Activated naive CD8-positive, alpha-beta T cell treated with anti-CD3 and anti-CD28 coated beads, Interleukin-2, amount 50 U/mL, for 24 hours (primary cell): ENCODE data around the gene MLPH.
A peak's percentile ranks its signal among the peaks of the same experiment; 100 is the strongest.

Experiments
- ATAC-seq: fragments of 150-1000 bp; cut with Tn5 transposase; one replicate; pipeline ENCODE4 v1.10.0; 2021
- DNase-seq: peaks from one replicate; pipeline ENCODE4 v3.0.0; 2021
- H3K27ac Mint-ChIP-seq: one replicate; pipeline ENCODE4 v1.8.0; 2021; ENCODE audit warnings: mild to moderate bottlenecking, mixed read lengths
- H3K27me3 Mint-ChIP-seq: one replicate; pipeline ENCODE4 v1.8.0; 2021; ENCODE audit warnings: mixed read lengths
- H3K36me3 Mint-ChIP-seq: one replicate; pipeline ENCODE4 v1.8.0; 2021; ENCODE audit warnings: low read depth, mixed read lengths
- H3K4me1 Mint-ChIP-seq: one replicate; pipeline ENCODE4 v1.8.0; 2021; ENCODE audit warnings: mixed read lengths
- H3K4me3 Mint-ChIP-seq: one replicate; pipeline ENCODE4 v1.8.0; 2021; ENCODE audit warnings: mild to moderate bottlenecking, moderate library complexity, mixed read lengths
- H3K9me3 Mint-ChIP-seq: one replicate; pipeline ENCODE4 v1.8.0; 2021; ENCODE audit warnings: mixed read lengths

Gene MLPH, protein sequence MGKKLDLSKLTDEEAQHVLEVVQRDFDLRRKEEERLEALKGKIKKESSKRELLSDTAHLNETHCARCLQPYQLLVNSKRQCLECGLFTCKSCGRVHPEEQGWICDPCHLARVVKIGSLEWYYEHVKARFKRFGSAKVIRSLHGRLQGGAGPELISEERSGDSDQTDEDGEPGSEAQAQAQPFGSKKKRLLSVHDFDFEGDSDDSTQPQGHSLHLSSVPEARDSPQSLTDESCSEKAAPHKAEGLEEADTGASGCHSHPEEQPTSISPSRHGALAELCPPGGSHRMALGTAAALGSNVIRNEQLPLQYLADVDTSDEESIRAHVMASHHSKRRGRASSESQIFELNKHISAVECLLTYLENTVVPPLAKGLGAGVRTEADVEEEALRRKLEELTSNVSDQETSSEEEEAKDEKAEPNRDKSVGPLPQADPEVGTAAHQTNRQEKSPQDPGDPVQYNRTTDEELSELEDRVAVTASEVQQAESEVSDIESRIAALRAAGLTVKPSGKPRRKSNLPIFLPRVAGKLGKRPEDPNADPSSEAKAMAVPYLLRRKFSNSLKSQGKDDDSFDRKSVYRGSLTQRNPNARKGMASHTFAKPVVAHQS

DNA sequence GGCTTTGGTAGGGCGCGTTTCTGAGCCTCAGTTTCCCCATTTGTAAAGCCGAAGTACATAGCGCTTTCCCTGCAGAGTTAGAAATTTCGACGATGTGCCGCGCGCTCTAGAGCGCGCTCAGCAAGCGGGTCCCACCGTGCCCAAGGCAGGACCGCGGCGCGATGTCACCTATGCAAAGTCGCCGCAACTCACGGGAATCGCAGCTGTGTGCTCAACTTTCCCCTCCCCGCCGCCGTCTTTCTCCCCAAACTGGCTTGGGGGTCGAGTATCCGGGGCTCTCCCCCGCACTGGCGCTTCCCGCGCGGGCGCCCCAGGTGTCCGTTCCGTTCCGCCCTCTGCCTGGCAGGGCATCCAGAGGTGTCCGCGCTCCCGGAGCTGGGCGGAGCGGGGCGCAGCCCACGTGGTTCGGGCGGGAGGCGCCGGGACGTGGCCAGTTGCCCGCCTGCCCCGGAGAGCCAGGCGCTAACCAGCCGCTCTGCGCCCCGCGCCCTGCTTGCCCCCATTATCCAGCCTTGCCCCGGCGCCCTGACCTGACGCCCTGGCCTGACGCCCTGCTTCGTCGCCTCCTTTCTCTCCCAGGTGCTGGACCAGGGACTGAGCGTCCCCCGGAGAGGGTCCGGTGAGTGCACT is at the start of gene MLPH:
TSS of gene MLPH (plus strand) at position 433 of the 630 bp plus-strand sequence. CDS start 6,176 bp downstream, outside the sequence.
- Mint-ChIP-seq H3K4me1 (no peaks in the 10 kb centered on the region), H3K27me3 (peaks cover 60% of the 10 kb centered on the region), H3K4me3 (no peak within 1 kb of the TSS), H3K36me3 (peaks cover 6% of the 10 kb centered on the region), H3K27ac (no peak within 1 kb of the TSS), H3K9me3 (peaks cover 15% of the 10 kb centered on the region)
- DNase-seq (no peak), ATAC-seq (no peak)

DNA sequence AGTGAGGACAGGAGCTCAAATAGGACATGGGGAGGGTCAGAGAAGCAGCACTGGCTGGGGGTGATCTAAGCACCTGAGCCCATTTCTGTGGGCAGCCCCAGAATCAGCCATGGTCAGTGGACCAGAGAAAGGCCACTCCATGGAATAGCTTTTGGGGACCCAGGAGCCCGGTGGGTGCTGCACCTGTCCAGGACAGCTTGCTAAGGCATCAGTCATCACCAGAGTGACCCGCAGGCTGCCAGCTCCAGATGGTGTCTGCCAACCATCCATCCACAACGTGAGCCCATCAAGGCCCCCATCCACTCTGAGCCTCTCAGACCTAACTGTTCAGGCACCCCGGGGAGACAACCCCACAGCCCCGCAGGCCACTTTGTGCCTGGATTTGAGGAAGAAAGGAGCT is 49.5 kb upstream of the MLPH start:
- DNase-seq = no peak
- Mint-ChIP-seq H3K4me3 (no peak overlapping the region), H3K9me3 (no peaks in the 10 kb centered on the region), H3K27ac (no peak overlapping the region), H3K36me3 (peaks cover 6% of the 10 kb centered on the region), H3K27me3 (peaks cover 3% of the 10 kb centered on the region), H3K4me1 (peaks cover 98% of the 10 kb centered on the region)
- no peak for ATAC-seq

DNA sequence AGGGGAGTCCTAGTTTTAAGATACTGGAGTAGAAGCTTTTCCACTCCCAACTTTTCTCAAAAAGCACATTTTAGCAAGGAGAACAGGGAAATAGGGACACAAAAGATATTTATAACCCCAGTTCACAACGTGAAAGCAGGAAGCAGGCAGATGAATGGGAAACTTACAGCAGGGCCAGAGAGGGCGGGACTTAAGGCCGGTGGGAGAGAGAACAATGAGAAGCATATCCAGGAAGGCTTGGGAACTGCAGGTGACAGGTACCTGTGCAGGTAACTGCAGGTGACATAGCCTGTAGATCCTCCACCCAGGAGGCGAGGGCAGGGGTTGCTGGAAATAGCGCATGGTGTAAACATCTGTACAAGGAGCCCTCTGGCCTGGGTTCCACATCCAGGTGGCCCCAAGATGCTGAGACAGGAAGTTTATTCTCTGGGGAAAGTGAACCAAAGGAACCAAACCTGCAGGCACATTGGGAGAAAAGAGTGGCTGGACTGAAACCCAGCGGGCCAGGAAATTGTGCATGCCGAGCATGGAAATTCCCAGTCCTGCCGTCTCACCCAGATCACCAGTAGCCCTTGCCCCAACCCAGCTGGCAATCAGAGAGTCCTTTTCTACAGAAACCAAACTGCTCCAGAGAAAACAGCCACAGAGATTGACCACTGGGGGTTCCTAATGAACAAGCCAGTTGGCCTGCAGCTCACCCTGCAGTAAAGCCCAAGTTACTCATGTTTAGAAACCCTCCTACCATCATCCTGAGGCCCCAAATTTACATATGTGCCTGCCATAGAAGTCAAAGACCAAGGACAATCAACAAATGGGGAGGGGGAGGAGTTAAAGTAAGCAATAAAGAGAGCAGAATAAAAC is 48.7 kb upstream of the MLPH start:
- ATAC-seq (no peak), DNase-seq (no peak)
- Mint-ChIP-seq H3K27me3 (peaks cover 3% of the 10 kb centered on the region), H3K36me3 (peaks cover 6% of the 10 kb centered on the region), H3K27ac (peak overlapping the region; percentile 10), H3K4me1 (peaks cover 97% of the 10 kb centered on the region), H3K9me3 (no peaks in the 10 kb centered on the region), H3K4me3 (no peak overlapping the region)

DNA sequence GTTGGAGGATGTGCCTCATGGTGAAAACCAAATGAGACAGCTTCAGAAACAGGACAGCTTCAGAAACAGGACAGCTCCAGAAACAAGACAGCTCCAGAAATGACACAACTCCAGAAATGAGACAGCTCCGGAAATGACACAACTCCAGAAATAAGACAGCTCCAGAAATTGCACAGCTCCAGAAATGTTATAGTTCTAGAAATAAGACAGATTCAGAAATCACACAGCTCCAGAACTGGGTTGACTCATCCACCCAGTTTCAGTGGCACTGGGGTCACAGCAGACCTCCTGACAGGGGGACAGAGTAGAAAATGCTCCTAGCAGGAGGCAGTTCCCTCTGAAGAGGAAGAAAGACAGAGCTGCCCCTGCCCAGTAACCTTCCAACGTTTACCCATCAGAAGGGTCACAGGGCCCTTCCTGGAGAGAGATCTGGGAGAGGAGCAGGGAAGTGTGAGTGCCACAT is 46.2 kb upstream of the MLPH start:
- Mint-ChIP-seq H3K27ac (peak overlapping the region; percentile 87), H3K9me3 (no peaks in the 10 kb centered on the region), H3K4me3 (peak overlapping the region; percentile 52), H3K27me3 (no peaks in the 10 kb centered on the region), H3K36me3 (peaks cover 3% of the 10 kb centered on the region), H3K4me1 (peaks cover 86% of the 10 kb centered on the region)
- peak; percentile 50 for DNase-seq
- peak; percentile 85 for ATAC-seq

DNA sequence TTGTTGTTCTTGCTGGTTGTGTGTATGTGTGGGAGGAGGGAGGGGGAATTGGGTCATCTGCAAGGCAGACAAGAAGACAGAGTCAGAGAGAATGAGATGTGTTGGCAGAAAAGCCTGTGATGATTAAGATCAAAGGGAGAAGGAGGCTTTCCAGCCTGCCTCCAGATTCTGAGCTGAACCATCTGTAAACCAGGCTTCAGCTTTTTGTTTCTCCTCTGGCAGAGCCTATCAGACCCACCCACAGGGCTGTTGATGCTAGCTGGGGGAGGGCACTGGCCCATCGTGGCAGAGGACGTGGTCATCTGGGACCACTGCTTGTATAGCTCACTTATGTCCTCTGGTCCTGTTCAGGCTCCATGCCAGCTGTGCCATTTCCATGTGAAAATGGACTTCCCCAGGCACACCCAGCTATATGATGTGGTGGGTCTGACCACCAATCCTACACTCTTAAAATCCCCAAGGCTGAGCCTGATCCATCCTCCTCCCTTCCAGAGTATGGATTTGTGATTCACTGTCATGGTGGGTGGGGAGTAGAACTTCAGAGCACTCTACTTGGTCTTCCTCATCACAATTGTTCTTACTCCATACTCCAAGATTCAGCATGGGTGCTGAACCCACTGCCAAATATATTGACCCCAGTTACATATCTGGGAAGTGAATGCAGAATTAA is 45.3 kb upstream of the MLPH start:
- Mint-ChIP-seq H3K4me1 (peaks cover 77% of the 10 kb centered on the region), H3K36me3 (peaks cover 3% of the 10 kb centered on the region), H3K4me3 (peak overlapping the region; percentile 52), H3K27ac (peak overlapping the region; percentile 87), H3K9me3 (no peaks in the 10 kb centered on the region), H3K27me3 (no peaks in the 10 kb centered on the region)
- ATAC-seq = peak; percentile 70
- DNase-seq = no peak

DNA sequence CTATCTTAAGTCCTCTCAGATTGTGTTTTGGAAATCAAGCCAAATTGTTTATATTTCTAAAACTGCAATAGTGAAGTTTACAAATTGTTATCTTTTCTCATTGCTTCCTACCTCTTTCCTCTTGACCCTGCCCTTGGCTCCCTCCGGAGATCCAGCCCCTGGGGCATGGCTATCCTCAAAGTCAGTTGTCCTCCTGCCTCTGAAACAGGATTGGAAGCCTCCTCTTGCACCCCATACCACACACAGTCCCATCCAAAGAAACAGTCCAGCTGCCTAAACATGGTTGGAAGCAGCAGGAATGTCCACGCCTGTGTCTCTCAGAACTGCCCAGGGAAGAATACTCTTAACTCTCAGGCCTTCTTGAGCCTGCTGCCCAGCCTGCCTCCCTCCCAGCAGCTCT is 43.0 kb upstream of the MLPH start:
- H3K27me3 Mint-ChIP-seq = no peaks in the 10 kb centered on the region
- no peak overlapping the region for H3K27ac Mint-ChIP-seq
- no peaks in the 10 kb centered on the region for H3K9me3 Mint-ChIP-seq
- DNase-seq = no peak
- ATAC-seq = no peak
- no peak overlapping the region for H3K4me3 Mint-ChIP-seq
- H3K36me3 Mint-ChIP-seq = peaks cover 3% of the 10 kb centered on the region
- peaks cover 55% of the 10 kb centered on the region for H3K4me1 Mint-ChIP-seq

DNA sequence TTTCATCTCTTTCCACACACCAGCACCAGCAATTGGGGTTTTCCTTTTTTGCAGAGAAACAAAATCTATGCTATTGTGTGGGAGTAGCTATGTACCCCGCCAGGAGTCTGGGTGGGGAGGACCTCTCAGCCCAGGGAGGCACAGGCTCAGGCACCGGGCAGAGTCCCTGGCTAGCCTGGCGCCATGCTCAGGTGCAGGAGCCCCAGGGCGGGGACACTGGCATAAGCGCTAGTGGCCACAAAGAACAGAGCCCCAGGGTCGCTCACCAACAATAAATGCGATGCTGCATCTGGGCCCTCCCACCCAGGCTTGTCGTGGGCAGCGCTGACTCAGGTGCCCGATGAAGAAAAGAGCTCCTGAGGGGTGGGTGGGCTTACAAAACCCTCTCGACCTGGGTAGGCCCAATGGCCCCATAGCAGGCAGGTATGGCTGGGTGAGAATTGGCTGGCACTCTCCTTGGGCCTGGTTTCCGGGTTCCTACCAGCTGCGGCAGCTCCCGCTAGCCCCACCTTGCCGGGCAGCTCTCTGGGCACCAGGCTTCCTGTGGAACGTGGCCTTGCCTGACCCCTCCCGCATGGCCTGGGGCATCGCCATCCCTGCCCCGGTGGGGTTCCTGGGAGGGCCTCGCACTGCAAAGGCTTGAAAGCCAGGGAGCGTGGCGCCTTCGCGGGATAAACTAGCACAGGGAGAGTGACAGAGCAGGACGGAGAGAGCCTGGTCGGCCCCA is 41.3 kb upstream of the MLPH start:
- H3K4me1 Mint-ChIP-seq = peaks cover 43% of the 10 kb centered on the region
- H3K27ac Mint-ChIP-seq = no peak overlapping the region
- H3K36me3 Mint-ChIP-seq = no peaks in the 10 kb centered on the region
- peaks cover 5% of the 10 kb centered on the region for H3K9me3 Mint-ChIP-seq
- no peak overlapping the region for H3K4me3 Mint-ChIP-seq
- H3K27me3 Mint-ChIP-seq = no peaks in the 10 kb centered on the region
- DNase-seq (no peak), ATAC-seq (no peak)

DNA sequence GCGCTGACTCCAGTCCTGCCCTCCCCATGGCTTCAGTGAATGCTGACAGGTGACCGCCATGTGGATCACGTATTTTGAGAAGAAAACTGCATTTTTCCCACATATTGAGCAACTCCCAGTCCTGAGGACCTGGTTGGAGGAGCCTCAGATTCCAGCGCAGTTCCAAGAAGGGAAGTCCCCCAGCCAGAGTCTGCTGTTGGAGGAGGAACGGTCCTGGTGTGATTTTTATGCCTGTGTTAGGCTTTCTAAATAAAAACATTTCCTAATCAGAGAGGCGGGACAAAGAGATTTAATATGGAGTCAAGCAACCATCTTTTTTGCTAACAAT is 40.7 kb upstream of the MLPH start:
- Mint-ChIP-seq H3K9me3 (peaks cover 5% of the 10 kb centered on the region), H3K27ac (no peak overlapping the region), H3K4me1 (peaks cover 38% of the 10 kb centered on the region), H3K27me3 (no peaks in the 10 kb centered on the region), H3K4me3 (no peak overlapping the region), H3K36me3 (no peaks in the 10 kb centered on the region)
- ATAC-seq (no peak), DNase-seq (no peak)

DNA sequence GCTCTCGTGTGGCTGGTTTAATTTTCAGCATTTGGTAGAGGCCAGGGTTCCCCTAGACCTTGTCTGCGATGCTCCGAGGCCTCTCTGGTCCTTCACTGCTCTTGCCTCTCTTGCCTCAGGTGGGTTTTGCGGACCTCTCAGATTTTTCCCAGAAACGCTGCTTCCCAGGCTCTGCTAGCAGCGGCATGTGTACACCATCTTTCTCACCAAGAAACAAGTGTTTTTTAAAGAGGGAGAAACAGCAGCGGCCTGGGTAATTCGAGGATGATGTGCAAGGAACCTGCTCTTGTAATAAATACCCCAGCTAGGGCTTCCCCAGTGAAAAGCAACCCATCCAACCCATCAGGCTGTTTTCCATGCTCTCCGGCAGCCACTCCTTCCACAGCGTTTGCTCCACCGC is 39.6 kb upstream of the MLPH start:
- H3K27ac Mint-ChIP-seq = no peak overlapping the region
- no peak overlapping the region for H3K4me3 Mint-ChIP-seq
- no peak for ATAC-seq
- DNase-seq = no peak
- H3K36me3 Mint-ChIP-seq = no peaks in the 10 kb centered on the region
- no peaks in the 10 kb centered on the region for H3K27me3 Mint-ChIP-seq
- peaks cover 5% of the 10 kb centered on the region for H3K9me3 Mint-ChIP-seq
- H3K4me1 Mint-ChIP-seq = peaks cover 26% of the 10 kb centered on the region

DNA sequence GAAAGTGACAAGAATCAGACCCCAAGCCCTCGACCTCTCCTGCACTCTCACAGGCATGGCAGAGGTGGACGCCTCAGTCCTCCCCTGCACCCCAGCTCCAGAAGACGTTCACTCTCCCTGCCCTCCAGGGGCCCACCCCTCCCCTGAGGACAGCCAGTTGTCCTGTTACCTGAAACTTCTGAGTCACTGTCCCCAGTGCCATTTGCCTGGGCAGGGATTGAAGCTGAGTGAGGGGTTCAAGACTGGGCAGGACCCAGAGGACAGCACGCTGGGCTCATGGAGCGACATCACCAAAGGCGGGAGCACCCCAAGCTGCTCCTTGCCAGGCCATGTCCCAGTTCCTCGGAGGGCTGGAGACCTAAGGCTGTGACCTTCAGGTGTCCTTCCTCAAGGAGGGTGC is 38.9 kb upstream of the MLPH start:
- Mint-ChIP-seq H3K9me3 (peaks cover 5% of the 10 kb centered on the region), H3K27ac (no peak overlapping the region), H3K36me3 (no peaks in the 10 kb centered on the region), H3K27me3 (no peaks in the 10 kb centered on the region), H3K4me1 (peaks cover 19% of the 10 kb centered on the region), H3K4me3 (no peak overlapping the region)
- DNase-seq (no peak), ATAC-seq (no peak)

DNA sequence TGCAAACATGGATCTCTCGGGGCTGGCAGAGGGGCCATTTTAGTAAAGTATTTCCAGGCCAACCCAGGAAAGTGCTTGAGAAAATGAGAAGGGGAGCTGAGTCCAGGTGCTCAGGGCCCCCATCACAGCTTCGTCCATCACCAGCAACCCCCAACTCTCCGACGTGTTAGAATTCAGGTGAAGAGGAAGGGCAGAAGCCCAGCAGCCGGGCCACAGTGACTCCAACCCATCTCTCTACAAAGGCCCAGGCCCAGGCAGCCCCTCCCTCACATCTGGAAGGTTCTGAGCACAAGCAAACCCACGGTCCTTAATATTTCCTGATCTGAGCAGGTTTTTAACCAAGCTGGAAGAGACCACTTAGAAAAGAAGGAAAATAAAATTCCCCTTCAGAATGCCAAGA is 38.4 kb upstream of the MLPH start:
- H3K27me3 Mint-ChIP-seq = no peaks in the 10 kb centered on the region
- H3K4me3 Mint-ChIP-seq = no peak overlapping the region
- peaks cover 5% of the 10 kb centered on the region for H3K9me3 Mint-ChIP-seq
- DNase-seq (no peak), ATAC-seq (no peak)
- H3K36me3 Mint-ChIP-seq = no peaks in the 10 kb centered on the region
- no peak overlapping the region for H3K27ac Mint-ChIP-seq
- H3K4me1 Mint-ChIP-seq = peaks cover 19% of the 10 kb centered on the region

DNA sequence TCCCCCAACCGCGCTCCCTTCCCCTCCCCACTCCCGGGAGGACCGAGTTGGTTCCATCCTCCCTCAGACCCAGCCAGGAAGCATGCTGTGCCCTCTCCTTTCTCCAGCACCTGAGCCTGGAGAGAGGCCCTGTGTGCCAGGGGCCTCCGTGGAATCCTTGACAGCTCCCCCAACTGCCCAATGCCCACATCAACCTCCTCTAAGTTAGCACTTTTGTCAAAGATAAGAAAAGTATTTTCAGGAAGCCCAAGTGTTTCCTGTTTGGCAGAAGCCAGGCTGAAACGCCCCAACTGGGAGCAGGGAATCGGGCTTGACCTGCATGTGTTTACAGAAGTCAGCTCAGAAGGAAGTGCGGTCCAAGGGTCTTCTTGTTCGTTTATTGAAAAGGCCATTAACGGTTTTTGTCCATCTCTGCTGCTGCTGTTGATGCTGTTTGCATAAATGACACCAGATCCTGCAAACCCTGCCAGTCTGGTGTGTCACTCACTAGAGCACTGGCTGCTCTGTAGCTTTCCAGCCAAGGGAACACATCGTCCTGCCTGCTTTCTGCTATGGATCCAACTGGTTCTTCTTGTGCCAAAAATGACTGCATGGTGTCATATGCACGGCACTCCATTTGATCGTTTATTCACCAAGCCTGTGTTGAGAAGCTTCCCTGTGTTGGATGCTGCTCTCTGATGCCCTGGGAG is 37.7 kb upstream of the MLPH start:
- H3K27ac Mint-ChIP-seq = peak overlapping the region; percentile 25
- ATAC-seq = no peak

DNA sequence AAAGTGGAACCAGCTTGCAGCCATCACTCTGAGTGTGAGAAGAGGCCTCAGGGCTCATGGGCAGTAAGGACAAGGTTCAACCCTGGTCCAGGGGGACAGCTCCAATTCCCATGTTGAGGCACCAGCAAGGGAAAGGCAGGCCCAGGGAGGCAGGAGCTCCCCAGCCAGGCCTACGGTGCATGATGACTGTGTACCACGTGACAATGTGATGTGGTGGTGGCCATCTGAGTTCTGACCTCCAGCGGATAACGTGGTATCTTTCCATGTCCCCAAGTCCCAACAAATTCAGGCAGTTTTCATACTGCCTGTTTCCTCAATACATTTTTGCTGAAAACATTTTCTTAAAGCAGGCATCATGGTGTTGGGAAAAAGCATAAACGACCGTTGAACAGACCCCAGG is 36.9 kb upstream of the MLPH start:
- no peaks in the 10 kb centered on the region for H3K36me3 Mint-ChIP-seq
- H3K27ac Mint-ChIP-seq = no peak overlapping the region
- no peak overlapping the region for H3K4me3 Mint-ChIP-seq
- H3K4me1 Mint-ChIP-seq = peaks cover 10% of the 10 kb centered on the region
- DNase-seq = no peak
- H3K27me3 Mint-ChIP-seq = no peaks in the 10 kb centered on the region
- peaks cover 10% of the 10 kb centered on the region for H3K9me3 Mint-ChIP-seq
- ATAC-seq = no peak

More for the DNA sequence above, 37.7 kb upstream of the MLPH start:
- Mint-ChIP-seq H3K27me3 (no peaks in the 10 kb centered on the region), H3K4me3 (no peak overlapping the region), H3K36me3 (no peaks in the 10 kb centered on the region), H3K9me3 (peaks cover 7% of the 10 kb centered on the region), H3K4me1 (peaks cover 15% of the 10 kb centered on the region)
- DNase-seq = no peak
